ENCODE measurements around the gene AQP12B. TPM values are rescaled to one million over a fixed set of nuclear protein-coding genes. Genes with fewer than 3 reads are reported as not detected.
"Not testable (repeated sequence)": the region's sequence is repeated elsewhere in the genome, so short reads cannot be mapped to it uniquely, and the experiment has no call there.

AQP12B gene
- total RNA-seq, 1 donor = not detected

- DNase-seq (ENCODE audit: low read depth); H3K4me3 ChIP-seq (ENCODE audit: low read depth, low read length): not testable (repeated sequence)
Measured at GRCh38 chr2:240678043-240678442, 4.6 kb downstream of the AQP12B start.

DNA sequence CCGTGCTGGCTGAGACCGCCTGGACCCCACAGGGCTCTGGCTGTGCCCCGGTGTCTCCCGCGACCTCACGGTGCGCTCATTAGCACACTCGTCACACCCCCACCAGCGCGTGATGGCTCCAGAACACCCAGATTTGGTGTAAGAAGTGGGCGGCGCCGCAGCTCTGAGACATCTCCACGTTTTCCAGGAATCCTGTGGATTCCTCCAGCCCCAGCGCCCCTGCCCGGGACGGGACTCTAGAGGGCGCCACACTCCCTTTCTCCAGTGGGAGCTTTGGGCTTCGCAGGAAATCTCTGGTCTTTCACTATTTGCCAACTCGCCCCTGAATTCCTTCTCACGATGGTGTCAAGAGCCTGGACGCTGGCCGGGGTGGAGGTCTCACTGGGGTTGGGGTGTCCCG lies 7.3 kb downstream of the AQP12B start:
- DNase-seq (ENCODE audit: low read depth); H3K4me3 ChIP-seq (ENCODE audit: low read depth, low read length): not testable (repeated sequence)

- H3K4me3 ChIP-seq (ENCODE audit: low read depth, low read length); DNase-seq (ENCODE audit: low read depth): not testable (repeated sequence)
Measured at GRCh38 chr2:240674461-240675184, 8.1 kb downstream of the AQP12B start.

GRCh38 chr2:240672701-240673190 lies 9.9 kb downstream of the AQP12B start:
- H3K4me3 ChIP-seq (ENCODE audit: low read depth, low read length) = no peak overlapping the region
- DNase-seq (ENCODE audit: low read depth) = no peak
- no peak for TF ChIP-seq CTCF (IDR thresholded peaks at IDR 0.05; ENCODE audit: insufficient read depth, low read depth, low read length)

DNA sequence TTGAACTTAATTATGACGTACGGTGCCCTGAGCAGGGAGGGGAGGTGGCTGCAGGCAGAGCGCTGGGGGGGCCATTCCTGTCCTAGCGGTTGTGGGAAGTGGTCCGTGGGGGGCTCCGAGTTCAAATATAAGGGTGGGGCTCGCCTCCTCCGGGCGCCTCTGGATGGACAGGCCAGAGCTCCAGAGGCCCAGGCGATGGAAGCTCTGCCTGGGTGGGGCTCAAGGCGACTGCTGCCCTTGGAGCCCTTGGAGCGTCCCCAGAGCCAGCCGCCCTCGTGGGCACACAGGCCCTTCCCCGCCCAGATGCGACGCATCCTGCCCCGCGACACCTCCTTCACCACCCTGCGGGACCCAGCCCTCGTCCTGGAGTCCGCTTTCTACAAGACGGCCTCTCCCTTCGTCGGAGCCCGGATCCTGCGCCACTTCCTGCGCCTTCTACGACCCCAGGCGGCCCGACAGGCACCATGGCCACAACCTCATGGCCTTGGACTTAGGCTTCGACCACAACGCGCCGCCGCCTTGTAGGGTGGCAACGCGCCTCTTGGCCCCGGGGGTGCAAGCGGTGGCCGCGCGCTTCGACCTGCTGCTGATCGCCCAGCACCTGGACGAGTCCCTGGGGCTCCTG lies 10.5 kb downstream of the AQP12B start:
- DNase-seq (ENCODE audit: low read depth) = no peak
- no peak for TF ChIP-seq CTCF (IDR thresholded peaks at IDR 0.05; ENCODE audit: insufficient read depth, low read depth, low read length)
- no peak overlapping the region for H3K4me3 ChIP-seq (ENCODE audit: low read depth, low read length)

- DNase-seq (ENCODE audit: low read depth) = no peak
- no peak for TF ChIP-seq CTCF (IDR thresholded peaks at IDR 0.05; ENCODE audit: insufficient read depth, low read depth, low read length)
- no peak overlapping the region for H3K4me3 ChIP-seq (ENCODE audit: low read depth, low read length)
Measured at GRCh38 chr2:240670950-240671349, 11.7 kb downstream of the AQP12B start.

GRCh38 chr2:240670402-240670801 lies 12.3 kb downstream of the AQP12B start:
- TF ChIP-seq CTCF (IDR thresholded peaks at IDR 0.05; ENCODE audit: insufficient read depth, low read depth, low read length) = no peak
- H3K4me3 ChIP-seq (ENCODE audit: low read depth, low read length) = no peak overlapping the region
- DNase-seq (ENCODE audit: low read depth) = no peak

DNA sequence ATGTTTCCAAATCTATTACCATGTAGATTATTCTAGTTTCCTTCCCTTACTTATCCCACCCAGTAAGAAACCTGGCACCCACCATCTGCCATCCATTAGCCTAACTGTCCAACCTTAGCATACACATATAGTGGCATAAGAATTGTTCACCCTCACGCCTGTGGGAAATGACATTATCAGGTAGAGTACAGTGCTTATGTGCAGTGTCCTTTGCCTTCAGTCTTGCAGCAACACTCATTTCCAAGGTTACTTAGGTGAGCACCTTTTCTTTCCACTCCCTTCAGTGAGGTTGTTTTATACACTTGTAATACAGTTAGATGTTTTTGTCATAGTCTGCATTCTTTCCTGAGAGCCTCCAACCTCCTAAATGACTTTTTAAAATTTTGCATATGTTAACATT lies 18.1 kb downstream of the AQP12B start:
- H3K4me3 ChIP-seq (ENCODE audit: low read depth, low read length) = no peak overlapping the region
- DNase-seq (ENCODE audit: low read depth) = no peak
- no peak for TF ChIP-seq CTCF (IDR thresholded peaks at IDR 0.05; ENCODE audit: insufficient read depth, low read depth, low read length)
